ENCODE results near the gene SYNDIG1L. TPM values are rescaled to one million over a fixed set of nuclear protein-coding genes. Genes with fewer than 3 reads are reported as not detected.

Gene SYNDIG1L
- total RNA-seq, 1 experiment from 2014 or later, result 0.29 TPM

DNA sequence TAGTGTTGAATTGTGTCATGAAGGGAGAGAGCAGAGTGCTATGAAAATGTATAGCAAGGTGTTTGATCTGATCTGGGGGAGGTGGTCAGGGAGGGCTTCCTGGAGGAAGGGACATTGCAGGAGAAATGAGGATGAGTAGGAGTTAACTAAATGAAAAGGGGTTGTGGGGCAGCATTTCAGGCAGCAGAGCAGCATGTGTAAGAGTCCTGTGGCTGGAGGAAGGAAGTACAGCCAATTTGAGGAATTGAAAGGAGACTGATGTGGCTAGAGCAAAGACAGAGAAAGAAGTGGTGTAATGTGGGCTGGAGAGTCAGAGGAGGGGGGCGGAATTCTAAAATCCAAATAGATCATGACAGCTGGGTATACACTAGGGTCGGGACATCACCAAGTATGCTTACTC lies 46.6 kb upstream of the SYNDIG1L start:
- no TSS peak for BruUV-seq (replicated peaks)
- intact Hi-C loops (cut with micrococcal nuclease; ENCODE audit: unreplicated experiment), result no loop called here
- ChIA-PET CTCF (no interaction called here), POLR2A (no interaction called here)
- Mint-ChIP-seq H3K4me3 (ENCODE audit: unreplicated experiment) (no peak overlapping the region), H3K36me3 (ENCODE audit: insufficient read depth, unreplicated experiment) (peaks cover 6% of the 10 kb centered on the region), H3K9me3 (ENCODE audit: unreplicated experiment) (no peaks in the 10 kb centered on the region), H3K4me1 (ENCODE audit: low read depth, unreplicated experiment) (no peaks in the 10 kb centered on the region), H3K27me3 (ENCODE audit: insufficient read depth, unreplicated experiment) (no peaks in the 10 kb centered on the region), H3K27ac (ENCODE audit: unreplicated experiment) (no peak overlapping the region)
- Histone ChIP-seq H3K9me3 (no peaks in the 10 kb centered on the region), H3K36me3 (ENCODE audit: control insufficient read depth, insufficient read depth, low read length) (no peaks in the 10 kb centered on the region), H3K4me1 (no peaks in the 10 kb centered on the region), H3K27me3 (replicated peaks; ENCODE audit: control insufficient read depth, insufficient read depth, low read length) (no peaks in the 10 kb centered on the region), H3K4me3 (ENCODE audit: low read depth, low read length) (no peak overlapping the region)
- TF ChIP-seq, protein P1, sequence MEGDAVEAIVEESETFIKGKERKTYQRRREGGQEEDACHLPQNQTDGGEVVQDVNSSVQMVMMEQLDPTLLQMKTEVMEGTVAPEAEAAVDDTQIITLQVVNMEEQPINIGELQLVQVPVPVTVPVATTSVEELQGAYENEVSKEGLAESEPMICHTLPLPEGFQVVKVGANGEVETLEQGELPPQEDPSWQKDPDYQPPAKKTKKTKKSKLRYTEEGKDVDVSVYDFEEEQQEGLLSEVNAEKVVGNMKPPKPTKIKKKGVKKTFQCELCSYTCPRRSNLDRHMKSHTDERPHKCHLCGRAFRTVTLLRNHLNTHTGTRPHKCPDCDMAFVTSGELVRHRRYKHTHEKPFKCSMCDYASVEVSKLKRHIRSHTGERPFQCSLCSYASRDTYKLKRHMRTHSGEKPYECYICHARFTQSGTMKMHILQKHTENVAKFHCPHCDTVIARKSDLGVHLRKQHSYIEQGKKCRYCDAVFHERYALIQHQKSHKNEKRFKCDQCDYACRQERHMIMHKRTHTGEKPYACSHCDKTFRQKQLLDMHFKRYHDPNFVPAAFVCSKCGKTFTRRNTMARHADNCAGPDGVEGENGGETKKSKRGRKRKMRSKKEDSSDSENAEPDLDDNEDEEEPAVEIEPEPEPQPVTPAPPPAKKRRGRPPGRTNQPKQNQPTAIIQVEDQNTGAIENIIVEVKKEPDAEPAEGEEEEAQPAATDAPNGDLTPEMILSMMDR (IDR thresholded peaks at IDR 0.05; ENCODE audit: insufficient read depth in 1 of 2, low read depth in 1 of 2, low read length in 1 of 2, severe bottlenecking in 1 of 2, unreplicated experiment in 1 of 2), result no peak
- DNase-seq, result no peak

DNA sequence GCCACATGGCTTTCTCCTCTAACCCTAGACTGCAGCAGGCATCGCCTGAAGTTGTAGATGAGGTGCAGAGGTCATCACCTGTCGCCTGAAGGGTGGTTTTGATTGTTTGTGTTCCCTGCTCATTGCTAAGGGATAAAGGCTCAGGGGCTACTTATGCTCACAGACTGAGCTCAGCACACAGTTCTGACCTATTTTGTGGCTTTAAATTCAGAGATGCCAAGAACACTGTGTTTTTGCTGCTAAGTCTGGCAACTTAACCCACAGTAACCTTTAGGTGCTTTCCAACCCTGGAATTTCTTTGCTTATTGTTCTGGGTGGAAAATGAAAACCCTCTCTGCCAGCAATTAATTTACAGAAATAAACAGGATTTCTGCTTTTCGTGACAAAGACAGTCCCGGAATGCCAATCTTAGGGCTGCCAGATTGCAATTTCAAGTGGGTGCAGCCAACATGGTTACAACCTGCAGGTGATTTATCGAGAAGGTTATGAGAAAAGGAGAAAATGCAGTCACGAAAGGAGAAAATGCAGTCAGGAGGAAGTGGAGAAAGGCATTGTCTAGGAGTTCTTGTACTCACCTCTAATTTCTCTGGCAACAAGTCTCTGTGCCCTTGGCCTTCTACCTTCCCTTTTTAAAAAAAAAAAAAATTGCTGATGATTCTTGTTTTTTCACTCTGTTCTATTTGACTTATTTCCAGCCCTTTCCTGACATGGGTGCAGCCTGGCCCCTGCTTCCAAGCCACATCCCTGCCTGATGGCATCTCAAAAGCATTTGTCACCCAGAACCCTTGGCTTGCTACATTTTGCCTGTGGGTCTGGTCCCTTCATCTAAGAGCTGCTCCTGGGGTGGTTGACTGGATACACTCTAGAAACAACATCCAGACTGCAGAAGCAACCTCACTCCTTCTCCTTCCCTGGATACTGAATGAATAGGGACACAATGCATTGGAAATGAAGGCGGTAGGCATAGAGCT lies 43.8 kb upstream of the SYNDIG1L start:
- no TSS peak for BruUV-seq (replicated peaks)

DNA sequence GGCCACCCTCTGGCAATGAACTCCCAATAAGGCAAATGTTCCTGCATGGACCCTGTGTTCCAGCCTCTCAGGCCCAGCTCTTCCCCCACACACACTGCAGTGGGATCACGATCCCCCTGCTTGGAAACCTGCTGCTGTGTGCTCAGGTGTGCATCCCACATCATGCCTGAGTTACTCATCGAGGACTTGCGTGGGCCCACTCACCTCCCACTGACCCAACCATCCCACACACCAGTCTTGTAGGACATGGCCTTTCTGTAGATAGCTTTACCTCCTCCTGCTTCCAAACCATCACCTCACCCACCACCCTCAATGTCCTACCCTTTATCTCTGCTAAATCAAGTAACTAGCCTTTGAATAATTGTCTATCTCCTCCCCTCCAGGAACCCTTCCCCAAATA lies 42.5 kb upstream of the SYNDIG1L start:
- no peaks in the 10 kb centered on the region for H3K4me1 ChIP-seq
- ChIA-PET CTCF (no interaction called here), POLR2A (no interaction called here)
- no peak for DNase-seq
- no peaks in the 10 kb centered on the region for H3K9me3 ChIP-seq
- TF ChIP-seq, protein P1 (IDR thresholded peaks at IDR 0.05; ENCODE audit: insufficient read depth in 1 of 2, low read depth in 1 of 2, low read length in 1 of 2, severe bottlenecking in 1 of 2, unreplicated experiment in 1 of 2), result no peak
- H3K9me3 Mint-ChIP-seq (ENCODE audit: unreplicated experiment), result no peaks in the 10 kb centered on the region
- H3K36me3 Mint-ChIP-seq (ENCODE audit: insufficient read depth, unreplicated experiment), result no peaks in the 10 kb centered on the region
- intact Hi-C loops (cut with micrococcal nuclease; ENCODE audit: unreplicated experiment), result no loop called here
- no peaks in the 10 kb centered on the region for H3K27me3 ChIP-seq (replicated peaks; ENCODE audit: control insufficient read depth, insufficient read depth, low read length)
- no peaks in the 10 kb centered on the region for H3K36me3 ChIP-seq (ENCODE audit: control insufficient read depth, insufficient read depth, low read length)
- H3K27me3 Mint-ChIP-seq (ENCODE audit: insufficient read depth, unreplicated experiment), result no peaks in the 10 kb centered on the region
- BruUV-seq (replicated peaks), result no TSS peak
- no peak overlapping the region for H3K4me3 Mint-ChIP-seq (ENCODE audit: unreplicated experiment)
- H3K4me3 ChIP-seq (ENCODE audit: low read depth, low read length), result no peak overlapping the region
- no peaks in the 10 kb centered on the region for H3K4me1 Mint-ChIP-seq (ENCODE audit: low read depth, unreplicated experiment)
- H3K27ac Mint-ChIP-seq (ENCODE audit: unreplicated experiment), result no peak overlapping the region

More for the DNA sequence above, 43.8 kb upstream of the SYNDIG1L start:
- TF ChIP-seq, protein P1 (IDR thresholded peaks at IDR 0.05; ENCODE audit: insufficient read depth in 1 of 2, low read depth in 1 of 2, low read length in 1 of 2, severe bottlenecking in 1 of 2, unreplicated experiment in 1 of 2), result no peak
- H3K36me3 Mint-ChIP-seq (ENCODE audit: insufficient read depth, unreplicated experiment), result peaks cover 6% of the 10 kb centered on the region
- no peaks in the 10 kb centered on the region for H3K9me3 Mint-ChIP-seq (ENCODE audit: unreplicated experiment)
- POLR2A ChIA-PET, result no interaction called here
- no peaks in the 10 kb centered on the region for H3K9me3 ChIP-seq
- H3K27me3 Mint-ChIP-seq (ENCODE audit: insufficient read depth, unreplicated experiment), result no peaks in the 10 kb centered on the region
- no peaks in the 10 kb centered on the region for H3K27me3 ChIP-seq (replicated peaks; ENCODE audit: control insufficient read depth, insufficient read depth, low read length)
- H3K4me1 ChIP-seq, result no peaks in the 10 kb centered on the region
- H3K36me3 ChIP-seq (ENCODE audit: control insufficient read depth, insufficient read depth, low read length), result no peaks in the 10 kb centered on the region
- H3K4me3 Mint-ChIP-seq (ENCODE audit: unreplicated experiment), result no peak overlapping the region
- H3K4me3 ChIP-seq (ENCODE audit: low read depth, low read length), result no peak overlapping the region
- H3K4me1 Mint-ChIP-seq (ENCODE audit: low read depth, unreplicated experiment), result no peaks in the 10 kb centered on the region
- no peak for DNase-seq
- H3K27ac Mint-ChIP-seq (ENCODE audit: unreplicated experiment), result no peak overlapping the region
- CTCF ChIA-PET, result no interaction called here
- intact Hi-C loops (cut with micrococcal nuclease; ENCODE audit: unreplicated experiment), result no loop called here

All from Caco-2 (cell line).